Neural cell (in vitro differentiated cells): ENCODE results near the gene TRPV2. TPM values are rescaled to one million over a fixed set of nuclear protein-coding genes. Genes with fewer than 3 reads are reported as not detected.

Experiments
- H2AFZ ChIP-seq: fragments of 200-600, 300-800 bp; sonication (generic), shearing (Covaris generic); 2 replicates; pipeline ENCODE4 v1.6.0; 2014; ENCODE audit warnings: low read depth, mild to moderate bottlenecking, antibody characterized with exemption, low read length, moderate library complexity
- H3F3A ChIP-seq: fragments of 200-600 bp; shearing (Covaris generic); 2 replicates; pipeline ENCODE4 v1.6.1; 2016; ENCODE audit warnings: mild to moderate bottlenecking, moderate library complexity, mixed read lengths, antibody characterized with exemption, low read length; ENCODE audit not compliant: insufficient read depth, poor library complexity, severe bottlenecking
- H3K27ac ChIP-seq: fragments of 200-600, 300-800 bp; sonication (generic), shearing (Covaris generic); 2 replicates; pipeline ENCODE4 v1.5.1; 2014; ENCODE audit warnings: mild to moderate bottlenecking, low read length, moderate library complexity
- H3K27me3 ChIP-seq: fragments of 300-800, 200-600 bp; sonication (generic), shearing (Covaris generic); 2 replicates; pipeline ENCODE4 v1.6.0; 2014; ENCODE audit warnings: mild to moderate bottlenecking, low read depth, low read length, moderate library complexity; ENCODE audit not compliant: insufficient read depth
- H3K36me3 ChIP-seq: fragments of 300-800, 200-600 bp; sonication (generic), shearing (Covaris generic); 2 replicates; pipeline ENCODE4 v1.5.1; 2014; ENCODE audit warnings: mild to moderate bottlenecking, antibody characterized with exemption, low read length, moderate library complexity; ENCODE audit not compliant: insufficient read depth
- H3K4me2 ChIP-seq: fragments of 300-800, 200-600 bp; sonication (generic), shearing (Covaris generic); 2 replicates; pipeline ENCODE4 v1.6.0; 2014; ENCODE audit warnings: mild to moderate bottlenecking, low read length
- H3K4me3 ChIP-seq: fragments of 300-800, 200-600 bp; sonication (generic), shearing (Covaris generic); 2 replicates; pipeline ENCODE4 v1.5.1; 2014; ENCODE audit warnings: mild to moderate bottlenecking, low read length, moderate library complexity
- H3K79me2 ChIP-seq: fragments of 200-600 bp; shearing (Covaris generic); replicated peaks from 2 replicates; pipeline ENCODE4 v1.6.0; 2014; ENCODE audit warnings: mild to moderate bottlenecking, low read length, moderate library complexity; ENCODE audit not compliant: insufficient read depth
- H3K9ac ChIP-seq: fragments of 300-800, 200-600 bp; sonication (generic), shearing (Covaris generic); 2 replicates; pipeline ENCODE4 v1.6.1; 2016; ENCODE audit warnings: mild to moderate bottlenecking, low read length, mixed read lengths
- H3K9me2 ChIP-seq: fragments of 200-600 bp; shearing (Covaris generic); 2 replicates; pipeline ENCODE4 v1.6.1; 2016; ENCODE audit warnings: mild to moderate bottlenecking, low read length, mixed read lengths; ENCODE audit not compliant: insufficient read depth
- H3K9me3 ChIP-seq: fragments of 200-600, 300-800 bp; sonication (generic), shearing (Covaris generic); 2 replicates; pipeline ENCODE4 v1.6.1; 2016; ENCODE audit warnings: mild to moderate bottlenecking, mixed run types, low read length, moderate library complexity, mixed read lengths
- H4K20me1 ChIP-seq: fragments of 200-600 bp; shearing (Covaris generic); 2 replicates; pipeline ENCODE4 v1.6.1; 2016; ENCODE audit warnings: mild to moderate bottlenecking, mixed run types; ENCODE audit not compliant: insufficient read depth
- CTCF ChIP-seq: fragments of 450-650 bp; IDR thresholded peaks from 2 replicates; pipeline ENCODE4 v1.5.1; 2014; ENCODE audit warnings: antibody characterized with exemption, mild to moderate bottlenecking, moderate library complexity; ENCODE audit not compliant: poor library complexity, severe bottlenecking
- EP300 ChIP-seq: fragments of 450-650 bp; conservative IDR thresholded peaks from 2 replicates; pipeline ENCODE4 v1.6.1; 2014; ENCODE audit warnings: antibody characterized with exemption, mild to moderate bottlenecking, moderate library complexity; ENCODE audit not compliant: poor library complexity, severe bottlenecking
- EZH2 ChIP-seq: fragments of 200-600, 300-800 bp; shearing (Covaris generic), sonication (generic); IDR thresholded peaks from 2 replicates; pipeline ENCODE4 v1.6.1; 2014; ENCODE audit warnings: antibody characterized with exemption, low read length, borderline replicate concordance, mild to moderate bottlenecking; ENCODE audit not compliant: insufficient read depth, poor library complexity, severe bottlenecking
- MXI1 ChIP-seq: fragments of 450-650 bp; conservative IDR thresholded peaks from 2 replicates; pipeline ENCODE4 v1.6.1; 2014; ENCODE audit warnings: antibody characterized with exemption, mild to moderate bottlenecking; ENCODE audit not compliant: poor library complexity, severe bottlenecking
- POLR2AphosphoS5 ChIP-seq: IDR thresholded peaks from 2 replicates; pipeline ENCODE4 v1.6.1; 2012
- RAD21 ChIP-seq: fragments of 450-650 bp; conservative IDR thresholded peaks from 2 replicates; pipeline ENCODE4 v1.6.1; 2014; ENCODE audit warnings: antibody characterized with exemption, mild to moderate bottlenecking, moderate library complexity
- REST ChIP-seq: IDR thresholded peaks from 2 replicates; pipeline ENCODE4 v1.6.1; 2012; ENCODE audit warnings: borderline replicate concordance
- SMC3 ChIP-seq: fragments of 450-650 bp; conservative IDR thresholded peaks from 2 replicates; pipeline ENCODE4 v1.6.1; 2014; ENCODE audit warnings: antibody characterized with exemption, mild to moderate bottlenecking, moderate library complexity; ENCODE audit not compliant: poor library complexity
- TAF1 ChIP-seq: IDR thresholded peaks from 2 replicates; pipeline ENCODE4 v1.6.1; 2012; ENCODE audit warnings: low read depth
- polyA plus RNA-seq: library from polyadenylated mRNA; depleted of rRNA; stranded (reverse); fragments of >200 nt; gene quantifications from 2 replicates; pipeline ENCODE4 v1.2.3, GENCODE V29; 2014

TRPV2 gene
- polyA plus RNA-seq, 1 donor from 2014 or later: not detected

- H3K36me3 ChIP-seq: peaks cover 7% of the 10 kb centered on the region
- no peak overlapping the region for H3K4me2 ChIP-seq
- H3K9ac ChIP-seq: no peak overlapping the region
- no peaks in the 10 kb centered on the region for H3F3A ChIP-seq
- H2AFZ ChIP-seq: no peak overlapping the region
- TF ChIP-seq RAD21 (no peak), EZH2 (no peak), EP300 (no peak), CTCF (no peak), SMC3 (no peak)
- no peaks in the 10 kb centered on the region for H3K27me3 ChIP-seq
- no peaks in the 10 kb centered on the region for H3K9me2 ChIP-seq
- no peaks in the 10 kb centered on the region for H4K20me1 ChIP-seq
- H3K9me3 ChIP-seq: no peaks in the 10 kb centered on the region
- no peak overlapping the region for H3K4me3 ChIP-seq
- H3K79me2 ChIP-seq: peaks cover 29% of the 10 kb centered on the region
- H3K27ac ChIP-seq: no peak overlapping the region
Observed at GRCh38 chr17:16443511-16444257, 28.3 kb downstream of the TRPV2 start.

DNA sequence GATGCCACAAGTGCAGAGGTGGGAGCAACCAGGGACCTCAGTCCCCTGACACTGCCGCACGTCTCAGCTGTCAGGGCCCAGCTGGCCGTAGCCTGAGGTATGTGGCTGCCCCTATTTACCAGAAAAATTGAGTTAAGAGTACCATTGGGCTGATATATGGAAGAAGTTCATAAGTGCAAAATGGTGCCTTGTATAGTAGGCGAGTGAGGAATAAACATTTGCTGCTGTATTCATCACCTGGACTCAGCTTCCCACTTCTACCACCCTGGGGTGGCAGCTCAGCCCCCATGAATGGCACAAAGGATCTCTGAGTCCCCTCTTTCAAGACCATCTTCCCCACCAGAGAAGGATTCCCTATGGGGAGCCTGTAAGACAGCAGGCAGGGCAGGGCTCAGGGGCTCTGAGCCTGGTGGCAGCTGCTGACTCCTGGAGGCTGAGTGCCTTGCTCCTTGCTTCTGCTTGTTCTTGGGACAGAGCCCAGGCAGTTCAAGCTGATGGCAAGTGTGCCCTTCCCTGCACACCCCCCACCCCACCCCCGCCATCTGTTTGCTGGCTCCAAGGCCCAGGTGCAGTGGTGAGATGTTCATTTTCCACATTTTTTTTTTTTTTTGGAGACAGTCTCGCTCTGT, 29.0 kb downstream of the TRPV2 start:
- no peak overlapping the region for H3K9ac ChIP-seq
- H3K9me2 ChIP-seq: no peaks in the 10 kb centered on the region
- TF ChIP-seq EP300 (no peak), TAF1 (no peak), REST (no peak), MXI1 (no peak), EZH2 (no peak), POLR2AphosphoS5 (no peak), CTCF (no peak), RAD21 (no peak), SMC3 (no peak)
- H3K4me2 ChIP-seq: no peak overlapping the region
- no peaks in the 10 kb centered on the region for H3K9me3 ChIP-seq
- H3F3A ChIP-seq: no peaks in the 10 kb centered on the region
- H3K79me2 ChIP-seq: peaks cover 24% of the 10 kb centered on the region
- H3K27ac ChIP-seq: no peak overlapping the region
- H3K36me3 ChIP-seq: peaks cover 7% of the 10 kb centered on the region
- H3K27me3 ChIP-seq: no peaks in the 10 kb centered on the region
- no peaks in the 10 kb centered on the region for H4K20me1 ChIP-seq
- no peak overlapping the region for H2AFZ ChIP-seq
- H3K4me3 ChIP-seq: no peak overlapping the region
